Inflammatory macrophage treated with lipopolysaccharide for 1 hour (primary cell): ENCODE measurements around the gene KRTAP5-11.
A peak's percentile ranks its signal among the peaks of the same experiment; 100 is the strongest.
"Not testable (repeated sequence)": the region's sequence is repeated elsewhere in the genome, so short reads cannot be mapped to it uniquely, and the experiment has no call there.

ENCODE experiments used
- DNase-seq, 2 donors: peaks; one replicate each; pipeline ENCODE4 v3.0.0-alpha.2; 2020 to 2022

KRTAP5-11 gene

DNA sequence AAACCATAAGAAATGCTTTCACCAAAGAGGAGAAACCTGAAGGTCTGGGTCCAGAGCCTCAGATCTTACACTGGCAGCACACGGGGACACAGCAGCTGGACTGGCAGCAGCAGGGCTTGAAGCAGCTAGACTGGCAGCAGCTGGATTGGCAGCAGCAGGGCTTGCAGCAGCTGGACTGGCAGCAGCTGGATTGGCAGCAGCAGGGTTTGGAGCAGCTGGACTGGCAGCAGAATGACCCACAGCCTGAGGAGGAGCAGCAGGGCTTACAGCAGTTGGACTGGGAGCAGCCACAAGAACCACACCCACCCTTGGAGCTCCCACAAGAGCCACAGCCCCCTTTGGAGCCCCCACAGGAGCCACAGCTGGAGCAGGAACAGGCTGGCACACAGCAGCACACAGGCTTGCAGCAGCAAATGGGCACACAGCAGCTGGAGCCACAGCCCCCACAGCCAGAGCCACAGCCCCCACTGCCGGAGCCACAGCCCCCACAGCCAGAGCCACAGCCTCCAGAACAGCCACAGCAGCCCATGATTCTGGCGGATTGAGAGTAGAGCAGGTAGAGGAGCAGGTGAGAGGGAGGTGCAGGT lies at the start of gene KRTAP5-11:
Gene KRTAP5-11 (minus strand): TSS at position 567 of the 587 bp plus-strand sequence. CDS start 38 bp downstream, at position 529.
- DNase-seq = no peak

DNA sequence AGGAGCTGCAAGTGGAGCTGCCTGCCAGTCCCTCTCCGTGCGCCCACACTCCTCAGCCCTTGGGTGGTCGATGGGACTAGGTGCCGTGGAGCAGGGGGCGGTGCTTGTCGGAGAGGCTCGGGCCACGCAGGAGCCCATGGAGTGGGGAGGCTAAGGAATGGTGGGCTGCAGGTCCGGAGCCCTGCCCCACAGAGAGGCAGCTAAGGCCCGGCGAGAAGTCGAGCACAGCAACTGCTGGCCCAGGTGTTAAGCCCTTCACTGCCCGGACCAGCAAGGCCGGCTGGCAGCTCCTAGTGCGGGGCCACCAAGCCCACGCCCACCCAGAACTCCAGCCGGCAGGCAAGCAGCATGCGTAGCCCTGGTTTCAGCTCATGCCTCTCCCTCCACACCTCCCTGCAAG lies 48.9 kb upstream of the KRTAP5-11 start:
- DNase-seq = not testable (repeated sequence)

DNA sequence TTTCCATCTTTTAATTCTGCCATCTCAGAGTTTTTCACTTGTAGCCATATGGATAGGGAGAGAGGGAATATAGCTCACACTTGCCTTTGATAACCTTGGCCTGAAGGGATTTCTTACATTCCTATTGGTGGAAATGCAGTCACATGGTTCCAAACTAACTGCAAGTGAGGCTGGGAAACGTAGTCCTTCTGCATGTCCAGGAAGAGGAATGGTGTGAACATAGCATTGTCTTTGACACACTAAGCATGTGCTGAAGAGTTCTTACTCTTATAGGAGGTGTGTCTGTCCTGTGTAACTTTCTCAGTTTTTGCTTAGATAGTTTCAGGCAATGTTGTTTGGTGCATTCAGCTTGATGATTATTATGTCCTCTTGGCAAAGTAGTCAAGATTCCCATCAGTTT lies 47.4 kb upstream of the KRTAP5-11 start:
- peak in 1 of 2 donors; percentile 2 for DNase-seq

DNA sequence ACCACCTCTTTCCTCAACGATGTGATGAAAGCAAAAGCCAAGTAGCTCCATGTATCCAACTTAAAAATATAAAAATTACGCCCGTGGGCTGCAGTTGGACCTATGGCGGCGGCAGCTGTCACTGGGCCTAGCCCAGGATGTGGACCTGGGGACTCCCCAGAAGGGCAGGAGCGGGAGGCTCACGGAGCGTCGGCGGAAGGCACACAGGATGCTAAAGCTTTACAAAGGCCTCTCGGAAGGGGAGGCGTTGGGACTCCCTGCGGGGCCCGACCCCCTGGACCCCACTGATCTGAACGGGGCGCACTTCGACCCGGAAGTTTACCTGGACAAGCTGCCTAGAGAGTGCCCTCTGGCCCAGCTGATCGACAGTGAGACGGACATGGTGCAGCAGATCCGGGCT lies 46.3 kb upstream of the KRTAP5-11 start:
- not testable (repeated sequence) for DNase-seq

GRCh38 chr11:71623226-71623625 lies 40.6 kb upstream of the KRTAP5-11 start:
- not testable (repeated sequence) for DNase-seq

- not testable (repeated sequence) for DNase-seq
Measured at GRCh38 chr11:71622561-71622960, 39.9 kb upstream of the KRTAP5-11 start.

DNA sequence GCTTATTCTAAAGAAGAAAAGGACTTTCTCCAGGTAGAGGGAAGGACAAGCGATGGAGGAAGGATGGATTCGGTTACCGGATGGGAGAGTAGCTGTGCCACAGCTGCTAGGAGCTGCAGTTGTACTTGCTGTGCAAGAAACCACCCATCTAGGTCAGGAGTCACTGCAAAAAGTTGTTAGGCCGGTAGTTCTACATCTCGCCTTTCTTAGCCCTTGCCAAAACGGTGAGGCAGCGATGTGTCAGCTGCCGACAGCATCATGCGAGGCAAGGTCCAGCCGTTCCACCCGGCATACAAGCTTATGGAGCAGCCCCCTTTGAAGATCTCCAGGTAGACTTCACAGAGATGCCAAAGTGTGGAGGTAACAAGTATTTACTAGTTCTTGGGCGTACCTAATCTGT lies 32.3 kb upstream of the KRTAP5-11 start:
- not testable (repeated sequence) for DNase-seq

GRCh38 chr11:71614366-71614917 lies 31.8 kb upstream of the KRTAP5-11 start:
- DNase-seq = not testable (repeated sequence)

DNA sequence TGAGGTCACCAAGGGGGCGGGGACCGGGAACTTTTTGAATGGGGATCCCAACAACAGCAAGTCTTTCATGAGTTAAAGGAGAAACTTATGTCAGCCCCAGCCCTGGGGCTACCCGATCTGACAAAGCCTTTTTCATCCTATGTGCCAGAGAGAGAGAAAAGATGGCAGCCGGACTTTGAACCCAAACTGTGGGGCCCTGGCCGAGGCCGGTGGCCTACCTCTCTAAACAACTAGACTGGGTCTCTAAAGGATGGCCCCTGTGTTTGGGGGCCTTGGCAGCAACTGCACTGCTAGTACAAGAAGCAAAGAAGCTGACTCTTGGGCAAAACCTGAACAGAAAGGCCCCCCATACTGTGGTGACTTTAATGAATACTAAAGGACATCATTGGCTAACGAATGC lies 31.3 kb upstream of the KRTAP5-11 start:
- not testable (repeated sequence) for DNase-seq

- DNase-seq = not testable (repeated sequence)
Measured at GRCh38 chr11:71611218-71611910, 28.7 kb upstream of the KRTAP5-11 start.

- not testable (repeated sequence) for DNase-seq
Measured at GRCh38 chr11:71608272-71608671, 25.6 kb upstream of the KRTAP5-11 start.

DNA sequence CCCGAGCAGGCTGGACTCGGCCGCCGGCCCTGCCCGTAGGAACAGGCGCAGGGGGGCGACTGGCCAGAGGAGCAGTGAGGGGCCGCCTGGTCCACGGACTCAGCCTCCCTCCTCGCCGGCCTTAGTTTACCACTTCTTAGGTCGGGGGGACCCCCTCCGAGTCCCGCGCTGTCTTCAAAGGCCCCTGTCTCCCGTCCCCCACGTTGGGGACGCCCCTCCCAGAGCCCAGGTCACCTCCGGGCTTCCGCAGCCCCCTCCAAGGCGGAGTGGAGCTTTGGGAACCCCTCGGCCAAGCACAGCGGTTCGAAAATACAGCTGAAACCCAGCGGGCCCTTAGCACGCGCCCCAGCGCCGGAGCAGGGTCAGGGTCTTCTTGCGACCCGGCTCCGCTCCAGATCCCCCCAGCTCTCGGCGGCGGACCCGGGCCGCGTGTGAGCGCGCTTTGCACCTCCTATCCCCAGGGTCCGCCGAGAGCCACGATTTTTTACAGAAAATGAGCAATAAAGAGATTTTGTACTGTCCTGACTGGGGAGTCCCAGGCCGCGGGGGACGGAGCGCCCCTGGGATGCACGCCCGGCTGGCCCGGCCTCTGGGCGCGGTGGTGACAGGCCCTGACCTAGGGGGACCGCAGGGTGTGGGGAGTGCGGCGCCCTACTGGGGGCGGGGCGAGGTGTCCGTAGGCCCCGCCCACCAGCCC lies 25.0 kb upstream of the KRTAP5-11 start:
- not testable (repeated sequence) for DNase-seq

- DNase-seq = not testable (repeated sequence)
Measured at GRCh38 chr11:71606853-71607519, 24.3 kb upstream of the KRTAP5-11 start.

- DNase-seq = not testable (repeated sequence)
Measured at GRCh38 chr11:71604798-71605488, 22.3 kb upstream of the KRTAP5-11 start.

DNA sequence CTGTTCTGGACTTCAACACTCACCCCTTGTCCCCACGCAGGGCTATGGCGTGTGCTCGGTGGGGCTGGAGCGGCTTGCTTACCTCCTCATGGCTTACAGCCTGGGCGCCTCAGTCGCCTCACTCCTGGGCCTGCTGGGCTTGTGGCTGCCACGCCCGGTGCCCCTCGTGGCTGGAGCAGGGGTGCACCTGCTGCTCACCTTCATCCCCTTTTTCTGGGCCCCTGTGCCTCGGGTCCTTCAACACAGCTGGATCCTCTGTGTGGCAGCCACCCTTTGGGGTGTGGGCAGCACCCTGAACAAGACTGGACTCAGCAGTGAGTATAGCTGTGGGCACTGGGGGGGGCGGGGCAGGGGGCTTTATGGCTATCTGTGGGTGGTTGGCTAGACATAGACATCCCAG lies 20.5 kb upstream of the KRTAP5-11 start:
- DNase-seq = not testable (repeated sequence)

DNA sequence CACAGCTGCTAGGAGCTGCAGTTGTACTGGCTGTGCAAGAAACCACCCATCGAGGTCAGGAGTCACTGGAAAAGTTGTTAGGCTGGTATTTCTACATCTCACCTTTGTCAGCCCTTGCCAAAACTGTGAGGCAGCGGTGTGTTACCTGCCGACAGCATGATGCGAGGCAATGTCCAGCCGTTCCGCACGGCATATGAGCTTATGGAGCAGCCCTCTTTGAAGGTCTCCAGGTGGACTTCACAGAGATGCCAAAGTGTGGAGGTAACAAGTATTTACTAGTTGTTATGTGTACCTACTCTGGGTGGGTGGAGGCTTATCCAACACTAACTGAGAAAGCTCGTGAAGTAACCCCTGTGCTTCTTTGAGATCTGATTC lies 6.9 kb upstream of the KRTAP5-11 start:
- not testable (repeated sequence) for DNase-seq

GRCh38 chr11:71588822-71589545 lies 6.3 kb upstream of the KRTAP5-11 start:
- not testable (repeated sequence) for DNase-seq

- not testable (repeated sequence) for DNase-seq
Measured at GRCh38 chr11:71588314-71588713, 5.6 kb upstream of the KRTAP5-11 start.

- not testable (repeated sequence) for DNase-seq
Measured at GRCh38 chr11:71585673-71586072, 3.0 kb upstream of the KRTAP5-11 start.

GRCh38 chr11:71582969-71583368 lies 294 bp upstream of the KRTAP5-11 start:
- peak in 1 of 2 donors; percentile 19 for DNase-seq

GRCh38 chr11:71581826-71582225 lies 849 bp downstream of the KRTAP5-11 start:
- DNase-seq = no peak
